Psoas muscle (tissue), 8 donors: Measurements from ENCODE around the gene PCTP. TPM values are rescaled to one million over a fixed set of nuclear protein-coding genes. Genes with fewer than 3 reads are reported as not detected.

Source experiments
- ATAC-seq, 4 donors: fragments of 200-7000 bp; cut with Tn5 transposase; one replicate each; pipeline ENCODE4 v1.9.1; 2020; ENCODE audit warnings: moderate library complexity in 3 of 4, mild to moderate bottlenecking in 2 of 4
- DNase-seq, 2 donors: peaks; one replicate each; pipeline ENCODE4 v3.0.0-alpha.2; 2020
- H3K27ac ChIP-seq: fragments of 200-600 bp; one replicate; pipeline ENCODE4 v1.8.0; 2022
- H3K27me3 ChIP-seq, 3 donors: fragments of 200-600 bp in 1 of 3; one replicate each; pipeline versions ENCODE4 v1.6.1 to v1.8.0; 2013 to 2022; ENCODE audit warnings: low read length in 2 of 3, mild to moderate bottlenecking in 2 of 3, moderate library complexity in 1 of 3; ENCODE audit not compliant: insufficient read depth in 3 of 3
- H3K36me3 ChIP-seq, 2 donors: fragments of 200-600 bp in 1 of 2; one replicate each; pipeline versions ENCODE4 v1.6.1 to v1.8.0; 2013 to 2022; ENCODE audit warnings: low read depth in 1 of 2, mild to moderate bottlenecking in 1 of 2, moderate library complexity in 1 of 2; ENCODE audit not compliant: insufficient read depth in 1 of 2
- H3K4me1 ChIP-seq: fragments of 200-600 bp; one replicate; pipeline ENCODE4 v1.8.0; 2022
- H3K4me3 ChIP-seq: fragments of 200-600 bp; one replicate; pipeline ENCODE4 v1.8.0; 2022; ENCODE audit warnings: mild to moderate bottlenecking
- H3K9me3 ChIP-seq: fragments of 200-600 bp; one replicate; pipeline ENCODE4 v1.8.0; 2022
- CTCF ChIP-seq: fragments of 200-600 bp; IDR thresholded peaks from one replicate; pipeline ENCODE4 v1.8.0; 2022; ENCODE audit warnings: antibody characterized with exemption
- WGBS, 3 donors: extraction: QIAGEN DNeasy Blood & Tissue Kit; methylation state at CpG; one replicate each; pipeline versions ENCODE4 v1.1.6 to v1.1.7; 2013; 5-methylcytosine and 5-hydroxymethylcytosine counted together
- intact Hi-C, 2 donors: fragments of 100-400 bp; cut with DNase I; formaldehyde crosslinking; loops; one replicate each; pipeline versions ENCODE4 v1.11.0 to v1.14.2; 2022
- polyA plus RNA-seq, 3 donors: library from polyadenylated mRNA; stranded (reverse); fragments of 200-250 nt; gene quantifications; one replicate each; pipeline ENCODE4 v1.2.3, GENCODE V29; 2013
- total RNA-seq, 4 donors: library from RNA; stranded (reverse); fragmentation: NEBNext Ultra II Directional in 2 of 4; extraction: Animal tissue kit (Norgen Biotek cat#: 25700) in 2 of 4; gene quantifications; one replicate each; pipeline versions ENCODE4 v1.2.1 to v1.2.4, GENCODE V29; 2021 to 2023
- donor health status: healthy with polysubstance abuse.
- donor health status: DM: no; HTN: no; CAD: no; lungs with moderate emphysema.
- donor health status: Bipolar disorder and iron deficiency.
- donor health status: healthy.
- donor health status: DM: yes; HTN: yes; CAD: no.
- donor health status: DM: no; HTN: no; CAD: no.
- donor health status: DM: no; HTN: no; CAD: no.
- donor health status: DM: yes; HTN: yes; CAD: no.

The PCTP gene
- total and polyA plus RNA-seq, 7 donors, result 9.7 to 24.8 (median 14.7) TPM

DNA sequence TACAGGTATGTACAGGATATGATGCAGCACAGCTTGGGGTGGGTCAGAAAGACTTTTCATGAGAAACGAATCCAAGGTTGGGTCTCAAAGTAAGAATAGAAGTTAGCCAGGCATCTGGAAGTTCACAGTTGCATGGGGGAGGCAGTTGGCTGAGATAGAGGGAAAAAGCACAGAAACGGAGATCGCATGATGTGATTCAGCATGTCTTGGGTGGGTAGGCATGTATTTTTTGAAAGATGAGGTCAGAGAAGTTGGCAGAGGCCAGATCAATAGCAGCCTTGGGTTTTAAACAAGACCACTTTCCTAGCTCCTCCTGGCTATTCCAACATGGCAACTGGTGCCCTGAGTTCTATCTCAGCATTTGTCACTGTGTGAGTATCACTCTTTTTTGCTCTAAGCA is 67.2 kb downstream of the PCTP start:
- Histone ChIP-seq H3K4me1 (peaks cover 6% of the 10 kb centered on the region), H3K9me3 (peaks cover 13% of the 10 kb centered on the region), H3K4me3 (no peak overlapping the region), H3K27me3 (no peaks in the 10 kb centered on the region), H3K27ac (no peak overlapping the region), H3K36me3 (no peaks in the 10 kb centered on the region)
- intact Hi-C loops, result no loop called here
- DNase-seq (no peak), ATAC-seq (no peak)
- 72 to 89% (median 81%) methylated on average over 3 of the region's 3 CpGs for WGBS, 3 donors
- no peak for TF ChIP-seq CTCF

GRCh38 chr17:55818451-55819375 is 67.9 kb downstream of the PCTP start:
- 68 to 77% (median 71%) methylated on average over 5 of the region's 5 CpGs for WGBS, 3 donors
- Histone ChIP-seq H3K4me3 (no peak overlapping the region), H3K27me3 (no peaks in the 10 kb centered on the region), H3K9me3 (peaks cover 13% of the 10 kb centered on the region), H3K36me3 (no peaks in the 10 kb centered on the region), H3K4me1 (peaks cover 6% of the 10 kb centered on the region), H3K27ac (no peak overlapping the region)
- intact Hi-C loops, result no loop called here
- no peak for TF ChIP-seq CTCF
- ATAC-seq, result no peak
- no peak for DNase-seq

DNA sequence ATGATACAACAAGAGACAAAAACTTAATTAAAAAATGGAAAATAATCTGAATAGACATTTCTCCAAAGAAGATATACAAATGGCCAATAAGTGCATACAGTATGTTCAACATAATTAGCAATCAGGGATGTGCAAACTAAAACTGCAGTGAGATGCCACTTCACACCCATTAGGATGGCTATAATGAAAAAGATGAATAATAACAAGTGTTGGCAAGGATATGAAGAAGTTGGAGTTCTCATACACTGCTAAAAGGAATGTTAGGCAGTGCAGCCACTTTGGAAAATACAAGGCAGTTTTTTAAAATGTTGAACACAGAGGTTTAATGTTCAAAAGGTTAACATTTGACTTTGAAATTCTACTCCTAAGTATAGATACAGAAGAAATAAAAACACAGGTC is 69.8 kb downstream of the PCTP start:
- intact Hi-C loops, result no loop called here
- Histone ChIP-seq H3K9me3 (peaks cover 13% of the 10 kb centered on the region), H3K4me3 (no peak overlapping the region), H3K27ac (no peak overlapping the region), H3K27me3 (no peaks in the 10 kb centered on the region), H3K4me1 (no peaks in the 10 kb centered on the region), H3K36me3 (no peaks in the 10 kb centered on the region)
- TF ChIP-seq CTCF, result no peak
- DNase-seq (no peak), ATAC-seq (no peak)

GRCh38 chr17:55822028-55822427 is 71.2 kb downstream of the PCTP start:
- no peak overlapping the region for H3K4me3 ChIP-seq
- ATAC-seq (no peak), DNase-seq (no peak)
- no peak overlapping the region for H3K27ac ChIP-seq
- intact Hi-C loops, result loop anchor here in 1 of 2 donors (2.0 kb wide), 1 partner anchor 99 kb away; the partner anchor contains the start of gene TMEM100
- TF ChIP-seq CTCF, result no peak
- WGBS, 3 donors, result 25 to 50% (median 30%) methylated on average over 4 of the region's 4 CpGs
- no peaks in the 10 kb centered on the region for H3K36me3 ChIP-seq
- peaks cover 13% of the 10 kb centered on the region for H3K9me3 ChIP-seq
- H3K27me3 ChIP-seq, result no peaks in the 10 kb centered on the region
- H3K4me1 ChIP-seq, result no peaks in the 10 kb centered on the region
